A673 (cell line): Measurements from ENCODE around the gene NUP107. TPM values are rescaled to one million over a fixed set of nuclear protein-coding genes. Genes with fewer than 3 reads are reported as not detected.
"Not testable (repeated sequence)": the region's sequence is repeated elsewhere in the genome, so short reads cannot be mapped to it uniquely, and the experiment has no call there.

Source experiments
- Bru-seq: library from RNA; stranded (reverse); fragments of 400-500 nt; gene quantifications from one replicate; lab custom pipeline; 2021; lab: Mats Ljungman, UMichigan
- BruChase-seq, 2 experiments: library from RNA; stranded (reverse); fragments of 400-500 nt; gene quantifications; one replicate each; lab custom pipeline; 2021; lab: Mats Ljungman, UMichigan
- BruUV-seq: library from RNA; stranded (reverse); fragments of 400-500 nt; replicated peaks from 2 replicates; lab custom pipeline; 2021; lab: Mats Ljungman, UMichigan
- CTCF ChIA-PET: fragments of 300-600 bp; sonication (Branson Sonifier 250); formaldehyde crosslinking; loops from one replicate; lab custom pipeline; 2022; ENCODE audit warnings: antibody characterized with exemption; lab: Charles Lee
- POLR2A ChIA-PET: fragments of 300-600 bp; sonication (Branson Sonifier 250); formaldehyde crosslinking; loops from one replicate; lab custom pipeline; 2022; ENCODE audit warnings: antibody characterized with exemption; ENCODE audit not compliant: low non-redundant PET; lab: Charles Lee
- DNase-seq: peaks from one replicate; pipeline ENCODE4 v3.0.0-alpha.2; 2015; ENCODE audit warnings: low spot score
- H3K27ac ChIP-seq: fragments of 200-600 bp; sonication (generic); 2 replicates; pipeline ENCODE4 v1.5.1; 2016; ENCODE audit warnings: mixed run types, low read depth, mild to moderate bottlenecking, mixed read lengths, antibody characterized with exemption, low read length; ENCODE audit not compliant: poor library complexity, severe bottlenecking
- H3K27me3 ChIP-seq: fragments of 200-600 bp; sonication (generic); replicated peaks from 2 replicates; pipeline ENCODE4 v1.6.1; 2017; ENCODE audit warnings: mixed run types, low read depth, mild to moderate bottlenecking, mixed read lengths, antibody characterized with exemption, low read length; ENCODE audit not compliant: insufficient read depth, poor library complexity
- H3K36me3 ChIP-seq: fragments of 200-600 bp; sonication (generic); 2 replicates; pipeline ENCODE4 v1.6.1; 2016; ENCODE audit warnings: mixed run types, mild to moderate bottlenecking, mixed read lengths, antibody characterized with exemption, low read length; ENCODE audit not compliant: insufficient read depth, poor library complexity, severe bottlenecking
- H3K4me1 ChIP-seq: fragments of 200-600 bp; sonication (generic); 2 replicates; pipeline ENCODE4 v1.6.1; 2017; ENCODE audit warnings: mixed run types, mild to moderate bottlenecking, mixed read lengths, antibody characterized with exemption, low read length; ENCODE audit not compliant: insufficient read depth, poor library complexity, severe bottlenecking
- H3K4me3 ChIP-seq: fragments of 200-600 bp; sonication (generic); 2 replicates; pipeline ENCODE4 v1.5.1; 2016; ENCODE audit warnings: low read depth, mixed run types, mild to moderate bottlenecking, mixed read lengths, low read length; ENCODE audit not compliant: poor library complexity, severe bottlenecking
- H3K9me3 ChIP-seq: fragments of 200-600 bp; sonication (generic); 2 replicates; pipeline ENCODE4 v1.6.1; 2016; ENCODE audit warnings: mixed run types, low read depth, mild to moderate bottlenecking, mixed read lengths, antibody characterized with exemption, low read length; ENCODE audit not compliant: poor library complexity, severe bottlenecking
- CTCF ChIP-seq: fragments of 300-800, 200-600 bp; sonication (generic); conservative IDR thresholded peaks from 2 replicates; pipeline ENCODE4 v1.5.1; 2017; ENCODE audit warnings: low read depth, mild to moderate bottlenecking, antibody characterized with exemption, low read length, moderate library complexity, mixed read lengths
- EZH2 ChIP-seq: fragments of 200-600 bp; sonication (generic); IDR thresholded peaks from 2 replicates; pipeline ENCODE4 v1.6.1; 2017; ENCODE audit warnings: borderline replicate concordance, low read depth, mild to moderate bottlenecking, mixed read lengths, antibody characterized with exemption, low read length; ENCODE audit not compliant: poor library complexity, severe bottlenecking
- intact Hi-C: fragments of 100-400 bp; cut with micrococcal nuclease; formaldehyde crosslinking; loops from one replicate; pipeline ENCODE4 v1.10.0; 2022; ENCODE audit not compliant: unreplicated experiment
- long read RNA-seq: library from polyadenylated mRNA; stranded (forward); transcript quantifications from one replicate; pipeline ENCODE4 v2.0.0, GENCODE V29; 2022
- total RNA-seq: library from RNA; stranded (reverse); gene quantifications from 2 replicates; pipeline ENCODE4 v1.2.3, GENCODE V29; 2021

Gene NUP107
- total RNA-seq, result 127 and 128 TPM in 2 replicates
- percentile 87 among the genes with signal in this experiment for Bru-seq, nascent RNA
- BruChase-seq, experiment 1, labeled RNA remaining after a 2-hour chase, result percentile 86 among the genes with signal in this experiment
- percentile 90 among the genes with signal in this experiment for BruChase-seq, experiment 2, labeled RNA remaining after a 6-hour chase
- long read RNA-seq, full-length matches to known transcripts, result 95 of 129 reads
- long read RNA-seq, partial matches to known transcripts, result 8 of 129 reads
- long read RNA-seq, other reads (novel, unspliced or antisense), result 26 of 129 reads

- ChIA-PET CTCF (no interaction called here), POLR2A (no interaction called here)
- peak within 1 kb of the TSS; percentile 66 for H3K27ac ChIP-seq
- peak within 1 kb of the TSS; percentile 74 for H3K4me3 ChIP-seq
- peak; percentile 98 for DNase-seq
- no peaks in the 10 kb centered on the region for H3K9me3 ChIP-seq
- peaks cover 20% of the 10 kb centered on the region for H3K36me3 ChIP-seq
- H3K4me1 ChIP-seq, result peaks cover 14% of the 10 kb centered on the region
- no TSS peak for BruUV-seq
- intact Hi-C loops, result loop anchor here (2.0 kb wide), 1 partner anchor 328 kb away; no protein-coding TSS in a partner anchor
- TF ChIP-seq EZH2 (no peak), CTCF (no peak)
- no peaks in the 10 kb centered on the region for H3K27me3 ChIP-seq
These were observed at the start of gene NUP107 for GRCh38 chr12:68686595-68687521. NUP107 (plus strand) TSS chr12:68686978; CDS start chr12:68687066, 88 bp downstream.

- CTCF ChIA-PET, H3K27me3 ChIP-seq, DNase-seq, H3K9me3 ChIP-seq, intact Hi-C loops, H3K36me3 ChIP-seq, BruUV-seq, H3K4me3 ChIP-seq, POLR2A ChIA-PET, H3K27ac ChIP-seq: not testable (repeated sequence)
- peaks cover 11% of the 10 kb centered on the region for H3K4me1 ChIP-seq
These were observed 49.3 kb upstream of the NUP107 start for GRCh38 chr12:68637439-68637838.

GRCh38 chr12:68638171-68638570 is 48.6 kb upstream of the NUP107 start:
- ChIA-PET POLR2A (no interaction called here), CTCF (no interaction called here)
- H3K27ac ChIP-seq, result no peak overlapping the region
- DNase-seq, result peak; percentile 61
- no peaks in the 10 kb centered on the region for H3K36me3 ChIP-seq
- H3K9me3 ChIP-seq, result no peaks in the 10 kb centered on the region
- intact Hi-C loops, result no loop called here
- no peaks in the 10 kb centered on the region for H3K27me3 ChIP-seq
- H3K4me3 ChIP-seq, result no peak overlapping the region
- no TSS peak for BruUV-seq
- no peak for TF ChIP-seq CTCF
- TF ChIP-seq EZH2, result no peak
- H3K4me1 ChIP-seq, result peaks cover 11% of the 10 kb centered on the region
